ENCODE data around the gene WDR49. TPM values are rescaled to one million over a fixed set of nuclear protein-coding genes. Genes with fewer than 3 reads are reported as not detected.

The WDR49 gene
- total RNA-seq, 4 donors from 2014 or later, result 0.26 to 0.52 TPM; not detected in 2

DNA sequence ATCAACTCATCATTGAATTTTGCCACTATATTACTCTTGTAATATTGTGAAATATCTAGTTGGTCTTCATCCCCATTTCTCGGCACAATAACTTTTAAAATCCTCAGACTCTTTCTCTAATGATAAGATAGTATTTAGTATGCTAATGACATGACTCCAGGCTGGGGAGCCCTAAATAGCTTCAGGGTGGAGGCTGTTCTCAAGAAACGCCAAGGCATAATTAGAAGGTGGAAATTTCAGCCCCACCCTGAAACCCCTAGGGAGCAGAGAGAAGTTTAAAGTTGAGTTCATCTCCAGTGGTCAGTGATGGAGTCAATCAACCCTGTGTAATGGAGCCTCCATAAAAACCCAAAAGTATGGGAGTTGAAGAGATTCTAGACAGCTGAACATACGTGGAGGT lies 98.8 kb downstream of the WDR49 start:
- no peak for DNase-seq (ENCODE audit: low spot score in 2 of 2)
- intact Hi-C loops (cut with DNase I; ENCODE audit: low total_unique reads), result no loop called here
- H3K4me3 ChIP-seq (ENCODE audit: low read depth, poor library complexity, severe bottlenecking), result no peak overlapping the region
- TF ChIP-seq POLR2A (IDR thresholded peaks at IDR 0.05), result no peak
- TF ChIP-seq, protein P1, sequence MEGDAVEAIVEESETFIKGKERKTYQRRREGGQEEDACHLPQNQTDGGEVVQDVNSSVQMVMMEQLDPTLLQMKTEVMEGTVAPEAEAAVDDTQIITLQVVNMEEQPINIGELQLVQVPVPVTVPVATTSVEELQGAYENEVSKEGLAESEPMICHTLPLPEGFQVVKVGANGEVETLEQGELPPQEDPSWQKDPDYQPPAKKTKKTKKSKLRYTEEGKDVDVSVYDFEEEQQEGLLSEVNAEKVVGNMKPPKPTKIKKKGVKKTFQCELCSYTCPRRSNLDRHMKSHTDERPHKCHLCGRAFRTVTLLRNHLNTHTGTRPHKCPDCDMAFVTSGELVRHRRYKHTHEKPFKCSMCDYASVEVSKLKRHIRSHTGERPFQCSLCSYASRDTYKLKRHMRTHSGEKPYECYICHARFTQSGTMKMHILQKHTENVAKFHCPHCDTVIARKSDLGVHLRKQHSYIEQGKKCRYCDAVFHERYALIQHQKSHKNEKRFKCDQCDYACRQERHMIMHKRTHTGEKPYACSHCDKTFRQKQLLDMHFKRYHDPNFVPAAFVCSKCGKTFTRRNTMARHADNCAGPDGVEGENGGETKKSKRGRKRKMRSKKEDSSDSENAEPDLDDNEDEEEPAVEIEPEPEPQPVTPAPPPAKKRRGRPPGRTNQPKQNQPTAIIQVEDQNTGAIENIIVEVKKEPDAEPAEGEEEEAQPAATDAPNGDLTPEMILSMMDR (IDR thresholded peaks at IDR 0.05), result no peak
- 45 to 56% methylated on average over 3 of the region's 3 CpGs for WGBS, 2 donors

DNA sequence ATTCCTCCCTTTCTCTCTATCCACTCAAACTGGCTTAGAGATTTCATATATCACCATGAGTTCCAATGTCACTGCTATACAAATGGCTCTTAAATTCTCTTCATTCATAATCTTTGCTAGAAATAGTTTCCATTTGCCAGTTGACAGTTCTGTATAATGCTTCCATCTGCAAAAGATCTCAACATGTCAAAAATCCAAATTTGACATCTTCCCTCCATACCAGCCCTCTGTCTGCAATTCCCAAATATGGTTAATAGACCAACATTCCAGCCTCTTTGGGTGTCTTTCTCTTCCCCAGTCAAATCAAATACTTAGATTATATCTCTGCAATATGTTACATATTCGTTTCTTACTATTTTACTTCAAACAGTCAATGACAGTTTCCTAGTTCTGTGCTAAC lies 115.7 kb downstream of the WDR49 start:
- no peak overlapping the region for H3K4me3 ChIP-seq (ENCODE audit: low read depth, poor library complexity, severe bottlenecking)
- intact Hi-C loops (cut with DNase I; ENCODE audit: low total_unique reads), result no loop called here
- DNase-seq (ENCODE audit: low spot score in 2 of 2), result no peak
- 50 to 51% methylated on average over 1 of the region's 1 CpG for WGBS, 2 donors
- no peak for TF ChIP-seq POLR2A (IDR thresholded peaks at IDR 0.05)

DNA sequence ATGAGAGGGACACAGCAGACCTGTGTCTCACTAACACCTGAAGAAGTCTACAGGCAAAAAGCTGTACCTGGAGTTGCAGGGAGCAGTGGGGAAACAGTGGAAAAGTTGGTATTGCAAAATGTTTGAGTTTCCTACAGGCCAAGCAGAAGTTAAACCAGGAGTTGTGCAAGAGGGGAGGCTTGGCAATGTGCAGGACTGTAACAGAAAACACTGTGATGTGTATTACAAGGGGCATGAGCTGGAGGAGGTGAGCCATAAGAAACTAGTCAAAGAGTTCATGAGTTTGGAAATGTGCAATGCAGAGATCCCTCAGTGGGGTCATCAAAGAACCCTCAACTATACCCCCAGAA lies 132.8 kb downstream of the WDR49 start:
- no peak overlapping the region for H3K4me3 ChIP-seq (ENCODE audit: low read depth, poor library complexity, severe bottlenecking)
- TF ChIP-seq POLR2A (IDR thresholded peaks at IDR 0.05), result no peak
- TF ChIP-seq, protein P1 (IDR thresholded peaks at IDR 0.05), result no peak
- intact Hi-C loops (cut with DNase I; ENCODE audit: low total_unique reads), result no loop called here
- no peak for DNase-seq (ENCODE audit: low spot score in 2 of 2)

DNA sequence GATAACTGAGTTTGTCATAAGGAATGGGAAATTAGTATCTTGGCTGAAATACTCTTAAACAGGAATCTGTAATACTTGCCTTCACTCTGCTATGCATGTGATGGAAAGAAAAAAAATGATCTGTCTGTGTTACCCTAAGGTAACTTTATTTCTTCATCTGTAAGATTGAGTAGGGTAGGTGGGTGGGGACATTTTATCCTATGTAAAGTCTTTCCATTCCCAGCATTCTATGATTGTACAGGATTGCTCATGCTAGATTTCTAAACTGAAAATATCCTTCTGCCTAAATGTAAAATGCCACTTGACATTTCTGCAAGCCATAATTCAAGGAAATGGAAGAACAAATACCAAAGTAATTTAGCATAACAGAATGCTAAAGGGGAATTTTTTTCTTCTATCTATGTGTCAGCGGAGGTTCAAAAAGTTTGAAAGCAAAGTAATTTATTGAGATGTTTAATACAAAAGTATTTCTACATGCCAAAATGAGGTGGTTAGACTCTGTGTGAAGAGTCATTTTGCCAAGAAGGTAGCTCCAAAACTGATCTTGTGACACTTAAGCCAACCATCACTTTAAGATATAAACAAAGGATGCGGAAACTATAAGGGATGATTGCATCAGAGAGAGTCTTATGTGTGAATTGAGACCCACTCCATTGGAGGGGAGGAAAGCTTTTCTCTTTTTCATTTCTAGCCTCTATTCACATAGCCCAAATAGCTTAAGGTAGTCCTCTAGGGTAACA lies 133.3 kb downstream of the WDR49 start:
- intact Hi-C loops (cut with DNase I; ENCODE audit: low total_unique reads), result no loop called here
- TF ChIP-seq POLR2A (IDR thresholded peaks at IDR 0.05), result no peak
- TF ChIP-seq, protein P1 (IDR thresholded peaks at IDR 0.05), result no peak
- 79% methylated on average over 2 of the region's 2 CpGs for whole genome bisulfite sequencing, 2 donors
- DNase-seq (ENCODE audit: low spot score in 2 of 2), result no peak
- H3K4me3 ChIP-seq (ENCODE audit: low read depth, poor library complexity, severe bottlenecking), result no peak overlapping the region

DNA sequence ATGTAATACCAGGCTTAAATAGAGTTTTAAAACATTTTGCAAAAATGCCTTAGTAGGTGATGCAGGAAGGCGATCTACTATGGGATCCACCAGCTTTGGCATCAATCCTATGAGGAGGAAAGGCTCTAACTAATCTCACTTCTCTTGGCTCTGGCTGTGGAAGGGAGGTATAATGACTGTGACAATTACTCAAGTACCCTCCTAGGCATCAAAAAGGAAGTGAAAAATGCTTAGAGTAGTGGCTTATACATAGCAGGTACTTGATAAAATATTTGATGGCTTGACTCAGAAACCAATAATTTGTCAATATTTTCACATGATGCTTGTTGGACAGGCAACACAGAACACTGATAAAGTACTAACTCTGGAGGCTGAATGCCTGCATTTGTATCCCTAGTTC lies 145.8 kb downstream of the WDR49 start:
- no peak overlapping the region for H3K4me3 ChIP-seq (ENCODE audit: low read depth, poor library complexity, severe bottlenecking)
- DNase-seq (ENCODE audit: low spot score in 2 of 2), result no peak
- intact Hi-C loops (cut with DNase I; ENCODE audit: low total_unique reads), result no loop called here
- WGBS, 2 donors, result 85 to 100% methylated on average over 1 of the region's 1 CpG
- TF ChIP-seq POLR2A (IDR thresholded peaks at IDR 0.05), result no peak
- TF ChIP-seq, protein P1 (IDR thresholded peaks at IDR 0.05), result no peak

DNA sequence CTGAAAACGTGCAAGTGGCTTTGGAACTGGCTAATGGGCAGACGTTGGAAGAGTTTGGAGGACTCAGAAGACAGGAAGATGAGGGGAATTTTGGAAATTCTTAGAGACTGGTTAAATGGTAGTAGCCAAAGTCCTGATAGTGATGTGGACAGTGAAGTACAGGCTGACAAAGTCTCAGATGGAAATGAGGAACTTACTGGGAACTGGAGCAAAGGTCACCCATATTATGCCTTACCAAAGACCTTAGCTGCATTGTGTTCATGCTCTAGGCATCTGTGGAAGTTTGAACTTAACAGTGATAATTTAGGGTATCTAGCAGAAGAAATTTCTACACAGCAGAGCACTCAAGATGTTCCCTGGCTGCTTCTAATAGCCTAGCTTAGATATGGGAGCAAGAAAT lies 151.3 kb downstream of the WDR49 start:
- intact Hi-C loops (cut with DNase I; ENCODE audit: low total_unique reads), result no loop called here
- DNase-seq (ENCODE audit: low spot score in 2 of 2), result no peak
- WGBS, 2 donors, result 77% methylated on average over 2 of the region's 2 CpGs
- TF ChIP-seq POLR2A (IDR thresholded peaks at IDR 0.05), result no peak
- TF ChIP-seq, protein P1 (IDR thresholded peaks at IDR 0.05), result no peak
- no peak overlapping the region for H3K4me3 ChIP-seq (ENCODE audit: low read depth, poor library complexity, severe bottlenecking)

All from lower leg skin (tissue), 4 donors.